GM10248 (cell line): ENCODE data around the gene PLCB4.
A peak's percentile ranks its signal among the peaks of the same experiment; 100 is the strongest.

ENCODE experiments used
- CTCF ChIA-PET: fragments of 300-600 bp; sonication (Branson Sonifier 250); formaldehyde crosslinking; extraction: SDS; loops from one replicate; lab custom pipeline; 2021; ENCODE audit warnings: antibody characterized with exemption; lab: Yijun Ruan, JAX
- POLR2A ChIA-PET: fragments of 350-650 bp; sonication (Branson Sonifier 250); formaldehyde crosslinking; extraction: SDS; loops from one replicate; lab custom pipeline; 2020; ENCODE audit warnings: antibody characterized with exemption; lab: Yijun Ruan, JAX
- DNase-seq: peaks from one replicate; pipeline ENCODE4 v3.0.0; 2012; ENCODE audit errors: extremely low spot score
- TF ChIP-seq, protein P1 (sequence below): IDR thresholded peaks from 2 replicates; pipeline ENCODE4 v1.5.1; 2012; ENCODE audit warnings: mild to moderate bottlenecking, low read depth; ENCODE audit errors: extremely low read depth, missing control alignments, control extremely low read depth

PLCB4 gene

DNA sequence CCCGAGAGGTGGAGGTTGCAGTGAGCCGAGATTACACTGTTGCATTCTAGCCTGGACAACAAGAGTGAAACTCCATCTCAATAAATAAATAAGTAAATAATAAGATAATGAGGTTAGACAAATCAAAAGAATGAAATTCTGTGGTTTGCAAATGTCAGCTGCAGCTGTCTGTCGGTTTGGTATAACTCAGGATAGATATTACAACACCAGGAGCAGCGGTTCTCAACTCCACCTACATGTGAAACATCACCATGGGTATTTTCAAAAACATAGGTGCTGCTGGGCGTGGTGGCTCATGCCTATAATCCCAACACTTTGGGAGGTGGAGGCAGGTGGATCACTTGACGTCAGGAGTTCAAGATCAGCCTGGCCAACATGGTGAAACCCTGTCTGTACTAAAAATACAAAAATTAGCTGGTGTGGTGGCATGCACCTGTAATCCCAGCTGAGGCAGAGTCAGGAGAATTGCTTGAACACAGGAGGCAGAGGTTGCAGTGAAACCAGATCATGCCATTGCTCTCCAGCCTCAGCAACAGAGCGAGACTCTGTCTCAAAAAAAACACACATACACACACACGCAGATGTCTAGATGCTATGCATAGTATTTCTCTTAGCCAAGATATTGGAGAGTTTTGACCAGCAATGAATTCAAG, 319.4 kb downstream of the PLCB4 start:
- DNase-seq = no peak
- ChIA-PET CTCF (interaction anchor here (1.6 to 2.7 kb wide), 2 partner anchors 12 to 20 kb away, joined by 3 to 11 read pairs; no protein-coding TSS in a partner anchor), POLR2A (no interaction called here)
- TF ChIP-seq, protein P1, sequence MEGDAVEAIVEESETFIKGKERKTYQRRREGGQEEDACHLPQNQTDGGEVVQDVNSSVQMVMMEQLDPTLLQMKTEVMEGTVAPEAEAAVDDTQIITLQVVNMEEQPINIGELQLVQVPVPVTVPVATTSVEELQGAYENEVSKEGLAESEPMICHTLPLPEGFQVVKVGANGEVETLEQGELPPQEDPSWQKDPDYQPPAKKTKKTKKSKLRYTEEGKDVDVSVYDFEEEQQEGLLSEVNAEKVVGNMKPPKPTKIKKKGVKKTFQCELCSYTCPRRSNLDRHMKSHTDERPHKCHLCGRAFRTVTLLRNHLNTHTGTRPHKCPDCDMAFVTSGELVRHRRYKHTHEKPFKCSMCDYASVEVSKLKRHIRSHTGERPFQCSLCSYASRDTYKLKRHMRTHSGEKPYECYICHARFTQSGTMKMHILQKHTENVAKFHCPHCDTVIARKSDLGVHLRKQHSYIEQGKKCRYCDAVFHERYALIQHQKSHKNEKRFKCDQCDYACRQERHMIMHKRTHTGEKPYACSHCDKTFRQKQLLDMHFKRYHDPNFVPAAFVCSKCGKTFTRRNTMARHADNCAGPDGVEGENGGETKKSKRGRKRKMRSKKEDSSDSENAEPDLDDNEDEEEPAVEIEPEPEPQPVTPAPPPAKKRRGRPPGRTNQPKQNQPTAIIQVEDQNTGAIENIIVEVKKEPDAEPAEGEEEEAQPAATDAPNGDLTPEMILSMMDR = no peak

DNA sequence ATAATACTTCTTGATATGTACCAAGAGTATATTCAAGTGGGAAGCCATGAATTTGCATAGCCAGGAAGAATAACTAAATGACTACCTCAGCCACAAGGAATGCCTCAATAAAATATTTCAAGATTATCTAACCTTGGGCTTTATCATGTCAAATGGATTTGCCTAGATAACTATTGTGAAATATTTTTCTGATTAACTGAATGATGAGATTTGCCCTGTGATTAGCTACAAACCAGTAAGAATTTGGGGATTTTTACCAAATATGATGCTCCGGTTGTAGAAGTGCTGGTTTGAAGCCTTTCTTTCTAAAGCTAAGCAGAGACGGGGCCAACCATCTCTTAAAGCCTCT, 319.9 kb downstream of the PLCB4 start:
- no peak for DNase-seq
- TF ChIP-seq, protein P1 = no peak
- POLR2A ChIA-PET = no interaction called here
- CTCF ChIA-PET = interaction anchor here (1.5 to 2.7 kb wide), 3 partner anchors 10 to 19 kb away, joined by 3 to 11 read pairs (median 3); no protein-coding TSS in a partner anchor

DNA sequence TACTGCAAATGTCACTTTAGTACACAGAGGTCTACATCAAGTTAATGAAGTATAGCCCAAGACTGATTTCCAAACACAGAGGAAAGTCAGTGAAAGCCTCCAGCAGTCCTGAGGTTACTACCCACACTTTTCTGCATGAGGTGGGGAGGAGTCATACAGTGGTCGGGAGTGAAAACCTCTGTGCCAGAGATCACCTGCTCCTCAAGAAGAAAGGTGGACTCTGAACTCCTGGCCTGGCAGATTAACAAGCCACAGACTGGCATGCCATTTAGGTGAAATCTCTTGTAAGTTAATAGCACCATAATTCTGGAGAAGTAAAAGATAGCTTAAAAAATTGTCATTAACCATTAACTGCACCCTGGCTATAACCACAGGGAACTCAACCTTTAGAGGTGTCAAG, 320.5 kb downstream of the PLCB4 start:
- ChIA-PET CTCF (interaction anchor here (1.5 to 2.7 kb wide), 4 partner anchors 10 to 220 kb away, joined by 3 to 11 read pairs (median 4); no protein-coding TSS in a partner anchor), POLR2A (no interaction called here)
- TF ChIP-seq, protein P1 = no peak
- DNase-seq = no peak

DNA sequence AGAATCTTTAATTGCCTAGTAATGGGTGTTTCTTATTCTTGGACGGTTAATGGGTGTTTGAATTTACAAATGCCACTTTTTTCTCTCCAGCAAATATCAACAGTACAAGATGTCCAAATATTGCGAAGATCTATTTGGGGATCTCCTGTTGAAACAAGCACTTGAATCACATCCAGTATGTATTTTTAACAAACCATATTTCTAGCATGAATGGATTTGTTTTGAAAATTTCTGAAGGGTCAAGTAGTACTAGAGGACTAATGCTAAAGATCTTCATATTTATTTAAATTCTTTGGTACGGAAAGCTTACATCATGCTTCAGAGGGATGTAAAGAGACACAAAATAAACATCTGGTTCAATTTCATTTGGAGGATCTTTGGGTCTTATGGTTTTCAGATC, 321.6 kb downstream of the PLCB4 start:
- ChIA-PET POLR2A (no interaction called here), CTCF (interaction anchor here (1.5 to 2.7 kb wide), 3 partner anchors 11 to 219 kb away, joined by 3 to 11 read pairs (median 4); no protein-coding TSS in a partner anchor)
- DNase-seq = no peak
- TF ChIP-seq, protein P1 = no peak

DNA sequence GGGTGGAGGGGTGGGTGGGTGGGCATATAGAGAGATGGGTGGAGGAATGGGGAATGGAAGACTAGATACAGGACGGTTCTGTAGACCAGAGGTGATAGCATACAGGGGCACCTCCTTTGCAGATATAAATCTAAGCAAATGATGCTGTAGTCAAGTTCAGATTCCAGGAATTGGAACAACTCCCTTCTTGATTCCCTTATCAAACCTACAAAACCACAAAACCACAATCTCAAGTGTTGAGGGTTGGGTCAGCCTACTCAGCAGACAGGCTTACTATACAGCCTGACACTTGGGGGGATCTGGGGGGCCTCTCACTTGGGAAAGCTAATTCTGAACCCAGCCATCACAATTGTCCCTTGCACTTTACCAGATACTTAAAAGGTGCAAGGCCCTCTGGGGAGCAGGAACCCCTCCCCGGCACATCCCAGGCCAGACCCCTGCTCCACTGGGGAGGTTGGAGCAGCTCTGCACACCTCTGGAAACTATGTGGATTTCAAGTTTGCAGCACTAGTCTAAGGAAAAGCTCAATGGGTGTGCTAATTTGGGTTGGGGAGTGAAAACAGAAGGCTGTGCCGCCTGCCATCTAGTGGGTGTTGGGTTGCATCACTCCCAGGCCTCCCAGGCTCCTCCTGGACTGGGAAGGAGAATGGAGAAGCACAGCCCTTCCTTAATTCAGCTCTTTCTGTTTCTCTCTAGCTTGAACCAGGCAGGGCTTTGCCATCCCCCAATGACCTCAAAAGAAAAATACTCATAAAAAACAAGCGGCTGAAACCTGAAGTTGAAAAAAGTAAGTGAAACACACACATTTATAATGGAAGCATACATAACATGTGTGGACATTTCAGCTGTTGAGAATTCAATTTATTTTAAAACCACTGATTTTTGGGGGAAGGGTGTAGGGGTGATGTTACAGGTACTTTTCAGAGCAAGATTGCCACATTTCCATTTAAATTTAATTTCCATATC, 324.3 kb downstream of the PLCB4 start:
- CTCF ChIA-PET = interaction anchor here (0.9 to 3.4 kb wide), 3 partner anchors 13 to 216 kb away, joined by 3 to 17 read pairs (median 7); no protein-coding TSS in a partner anchor
- TF ChIP-seq, protein P1 = no peak
- POLR2A ChIA-PET = no interaction called here
- DNase-seq = peak; percentile 36

DNA sequence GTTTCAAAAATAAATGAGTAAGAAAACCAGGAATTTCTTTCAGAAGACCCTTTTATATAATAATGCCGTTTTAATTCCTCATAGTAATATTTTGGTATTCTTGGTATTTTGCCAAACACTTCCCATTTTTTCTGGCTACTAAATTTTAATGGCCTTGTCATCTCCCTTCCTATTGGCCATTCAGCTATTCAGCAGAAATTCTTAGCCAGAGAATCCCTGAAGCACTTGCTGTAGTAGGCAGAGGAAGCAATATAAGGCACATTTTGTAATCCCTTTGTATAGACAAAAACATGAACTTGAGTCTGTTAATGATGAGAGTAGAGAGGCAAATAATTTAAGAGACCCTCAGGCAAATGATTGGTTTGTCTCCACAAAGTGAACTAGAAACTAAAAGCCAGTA, 327.1 kb downstream of the PLCB4 start:
- TF ChIP-seq, protein P1 = no peak
- ChIA-PET POLR2A (no interaction called here), CTCF (interaction anchor here (2.1 kb wide), 1 partner anchor 12 kb away, joined by 8 read pairs; no protein-coding TSS in a partner anchor)
- no peak for DNase-seq
